Right kidney (tissue), 9 donors: ENCODE measurements around the gene ALLC.
"Not testable (repeated sequence)": the region's sequence is repeated elsewhere in the genome, so short reads cannot be mapped to it uniquely, and the experiment has no call there.

Source experiments
- DNase-seq: peaks from one replicate; pipeline ENCODE4 v3.0.0-alpha.2; 2016
- long read RNA-seq, 8 donors: transcript quantifications; one replicate each; lab custom pipeline, GENCODE V29; 2026

Gene ALLC
- long read RNA-seq, donor 1: 0 reads
- long read RNA-seq, donor 2: 0 reads
- long read RNA-seq, donor 3: 0 reads
- long read RNA-seq, donor 4: 0 reads
- long read RNA-seq, donor 5: 0 reads
- long read RNA-seq, donor 6: 0 reads
- long read RNA-seq, donor 7: 0 reads
- long read RNA-seq, donor 8: 0 reads

- no peak for DNase-seq
Measured at GRCh38 chr2:3657881-3658280, at the start of gene ALLC. Gene ALLC (plus strand): TSS chr2:3658200. CDS start chr2:3671158, 12,958 bp downstream.

GRCh38 chr2:3608373-3609278 lies 49.4 kb upstream of the ALLC start:
- no peak for DNase-seq

GRCh38 chr2:3609279-3609673 lies 48.7 kb upstream of the ALLC start:
- not testable (repeated sequence) for DNase-seq

GRCh38 chr2:3610415-3610814 lies 47.6 kb upstream of the ALLC start:
- DNase-seq: no peak

GRCh38 chr2:3610881-3611505 lies 47.0 kb upstream of the ALLC start:
- no peak for DNase-seq

DNA sequence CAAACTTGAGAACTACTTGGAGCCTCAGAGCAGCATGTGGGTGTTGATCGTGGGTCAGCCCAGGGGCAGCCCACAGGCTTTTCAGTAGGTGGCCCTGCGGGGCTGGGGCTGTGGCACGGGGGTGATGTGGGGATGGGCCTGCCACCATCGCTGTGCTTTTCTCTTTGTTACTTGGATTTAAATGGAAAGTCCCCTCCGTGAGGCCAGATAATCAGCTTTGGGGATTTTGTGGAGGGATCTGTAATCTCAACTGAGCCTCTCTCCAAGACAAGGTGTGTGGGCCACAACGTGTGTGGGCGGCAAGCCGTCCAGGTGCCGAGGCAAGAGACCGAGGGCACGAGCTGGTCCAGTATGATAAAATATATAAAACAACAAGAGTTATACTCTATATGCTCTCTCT lies 46.4 kb upstream of the ALLC start:
- DNase-seq: no peak

GRCh38 chr2:3612639-3613523 lies 45.1 kb upstream of the ALLC start:
- DNase-seq: no peak

GRCh38 chr2:3613524-3613905 lies 44.5 kb upstream of the ALLC start:
- no peak for DNase-seq

- DNase-seq: not testable (repeated sequence)
Measured at GRCh38 chr2:3614743-3615142, 43.3 kb upstream of the ALLC start.

GRCh38 chr2:3615541-3616200 lies 42.3 kb upstream of the ALLC start:
- DNase-seq: not testable (repeated sequence)

- DNase-seq: not testable (repeated sequence)
Measured at GRCh38 chr2:3616435-3617197, 41.4 kb upstream of the ALLC start.

DNA sequence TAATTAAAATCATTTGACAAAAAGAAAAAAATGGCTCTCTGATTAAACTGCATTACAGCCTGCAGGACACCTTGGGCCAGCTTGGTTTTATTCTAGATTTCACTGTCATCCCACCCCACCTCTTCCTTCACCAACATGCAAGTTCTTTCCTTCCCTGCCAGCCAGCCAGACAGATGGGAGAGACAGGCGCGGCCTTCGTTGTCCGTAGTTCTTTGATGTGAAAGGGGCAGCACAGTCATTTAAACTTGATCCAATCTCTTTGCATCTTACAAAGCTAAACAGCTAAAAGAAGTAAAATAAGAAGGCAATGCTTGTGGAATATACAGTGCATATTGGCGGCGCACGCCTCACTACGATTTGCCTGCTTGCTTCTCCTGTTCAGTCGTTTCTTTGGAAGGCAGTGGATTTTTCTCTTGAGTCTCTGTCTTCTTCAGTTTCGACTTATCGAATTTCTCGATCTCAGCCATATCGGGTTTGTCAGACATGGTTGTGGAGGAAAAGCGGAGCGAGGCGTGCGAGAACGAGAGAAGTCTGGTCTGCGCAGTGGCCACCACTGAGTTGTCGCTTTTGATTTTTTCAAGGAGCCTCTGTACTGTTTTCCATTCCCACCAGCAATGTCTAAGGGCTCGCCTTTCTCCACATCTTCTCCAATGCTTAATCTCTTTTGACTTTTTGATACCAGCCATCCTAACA lies 40.7 kb upstream of the ALLC start:
- DNase-seq: no peak

DNA sequence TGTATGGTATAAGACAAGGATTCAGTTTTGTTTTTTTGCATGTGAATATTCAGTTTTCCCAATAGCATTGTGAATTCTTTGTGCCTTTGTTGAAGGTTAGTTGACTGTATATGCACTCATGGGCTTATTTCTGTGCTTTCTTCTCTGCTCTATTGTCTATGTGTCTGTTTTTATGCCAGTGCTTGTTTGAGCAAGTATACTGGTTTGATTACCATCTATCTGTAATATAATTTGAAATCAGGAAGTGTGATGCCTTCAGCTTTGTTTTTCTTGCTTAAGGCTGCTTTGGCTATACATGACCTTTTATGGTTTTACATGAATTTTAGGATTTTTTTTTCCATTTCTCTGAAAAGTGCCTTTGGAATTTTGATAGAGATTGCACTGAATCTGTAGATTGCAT lies 39.6 kb upstream of the ALLC start:
- DNase-seq: no peak

GRCh38 chr2:3619033-3619432 lies 39.0 kb upstream of the ALLC start:
- DNase-seq: no peak

DNA sequence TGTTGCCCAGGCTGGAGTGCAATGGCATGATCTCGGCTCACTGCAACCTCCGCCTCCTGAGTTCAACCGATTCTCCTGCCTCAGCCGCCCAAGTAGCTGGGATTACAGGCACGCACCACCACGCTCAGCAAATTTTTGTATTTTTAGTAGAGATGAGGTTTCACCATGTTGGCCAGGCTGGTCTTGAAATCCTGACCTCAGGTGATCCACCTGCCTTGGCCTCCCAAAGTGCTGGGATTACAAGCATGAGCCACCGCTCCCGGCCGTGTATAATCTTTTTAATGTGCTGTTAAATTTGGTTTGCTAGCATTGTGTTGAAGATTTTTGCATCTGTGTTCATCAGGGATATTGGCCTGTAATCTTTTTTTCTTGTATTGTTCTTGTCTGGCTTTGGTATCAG lies 38.3 kb upstream of the ALLC start:
- not testable (repeated sequence) for DNase-seq

- DNase-seq: no peak
Measured at GRCh38 chr2:3620834-3621233, 37.2 kb upstream of the ALLC start.

- no peak for DNase-seq
Measured at GRCh38 chr2:3622967-3623366, 35.0 kb upstream of the ALLC start.

DNA sequence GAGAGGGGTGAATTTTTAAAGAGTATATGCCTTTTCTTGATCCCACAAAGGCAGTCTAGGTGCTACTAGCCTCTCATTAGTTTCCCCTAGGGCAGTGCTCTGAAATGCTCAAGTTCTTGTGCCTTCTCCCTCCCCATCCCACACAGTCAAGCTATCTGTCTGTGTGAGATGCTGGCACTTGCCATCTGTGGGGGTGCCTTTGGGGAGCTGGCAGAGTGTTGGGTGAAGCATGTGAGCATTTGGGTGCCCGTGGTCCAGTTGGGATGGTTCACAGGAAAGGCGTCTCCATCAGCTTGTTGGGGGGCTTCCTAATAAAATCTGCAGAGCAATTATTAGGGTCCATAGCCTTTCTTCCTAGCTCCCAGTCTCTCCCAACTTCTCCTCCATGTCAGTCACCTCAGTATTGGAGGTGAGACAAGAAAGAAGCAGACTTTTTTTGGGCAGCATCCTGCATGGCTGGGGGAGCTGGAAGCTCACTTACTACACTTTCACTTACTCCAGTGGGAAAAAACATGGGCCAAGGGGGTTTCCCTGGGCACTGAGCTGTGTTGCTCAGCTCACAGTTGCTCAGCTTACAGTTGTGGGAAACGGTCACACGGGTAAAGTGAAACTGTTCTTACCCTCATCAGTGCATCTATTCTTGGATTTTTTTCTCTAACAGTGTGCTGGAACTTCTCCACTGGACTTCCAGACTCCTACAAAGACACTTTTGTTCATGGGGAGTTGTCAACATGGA lies 33.8 kb upstream of the ALLC start:
- DNase-seq: no peak

DNA sequence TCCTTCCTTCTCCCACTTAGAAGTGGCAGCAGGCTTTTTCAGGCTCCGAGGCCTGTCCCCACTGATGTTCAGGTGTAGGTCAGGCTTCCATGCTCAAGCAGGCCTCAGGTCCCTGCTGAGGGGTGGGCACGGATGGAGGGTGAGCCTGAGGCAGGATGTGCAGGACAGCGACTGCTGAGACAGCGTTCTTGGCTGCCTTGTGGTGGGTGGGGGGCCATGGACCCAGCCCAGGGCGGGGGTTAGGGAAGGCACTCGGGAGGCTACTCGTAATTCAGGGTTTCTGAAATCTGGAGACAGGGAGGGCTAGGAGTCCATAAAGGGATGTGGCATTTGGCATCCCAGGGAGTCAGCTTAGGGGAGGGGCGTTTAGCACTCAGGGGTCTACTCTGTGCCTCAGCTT lies 32.8 kb upstream of the ALLC start:
- DNase-seq: no peak
